ENCODE data around the gene SYT8.

GRCh38 chr11:1880746-1881441 lies 46.1 kb downstream of the SYT8 start:
- TF ChIP-seq RFX5 (IDR thresholded peaks at IDR 0.05; ENCODE audit: borderline replicate concordance, low read depth, low read length), result no peak
- no peak for TF ChIP-seq JUN (IDR thresholded peaks at IDR 0.05; ENCODE audit: low read depth, low read length)
- no peak for TF ChIP-seq SP2 (IDR thresholded peaks at IDR 0.05; ENCODE audit: low read length)
- TF ChIP-seq CTCF (IDR thresholded peaks at IDR 0.05; ENCODE audit: control extremely low read depth in 1 of 3, insufficient read depth in 1 of 3, low read depth in 1 of 3, low read length in 3 of 3), result no peak
- TF ChIP-seq, protein P1, sequence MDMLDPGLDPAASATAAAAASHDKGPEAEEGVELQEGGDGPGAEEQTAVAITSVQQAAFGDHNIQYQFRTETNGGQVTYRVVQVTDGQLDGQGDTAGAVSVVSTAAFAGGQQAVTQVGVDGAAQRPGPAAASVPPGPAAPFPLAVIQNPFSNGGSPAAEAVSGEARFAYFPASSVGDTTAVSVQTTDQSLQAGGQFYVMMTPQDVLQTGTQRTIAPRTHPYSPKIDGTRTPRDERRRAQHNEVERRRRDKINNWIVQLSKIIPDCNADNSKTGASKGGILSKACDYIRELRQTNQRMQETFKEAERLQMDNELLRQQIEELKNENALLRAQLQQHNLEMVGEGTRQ (IDR thresholded peaks at IDR 0.05; ENCODE audit: low read length), result no peak
